IMR-90 (cell line): ENCODE measurements around the gene MTHFSD. TPM values are rescaled to one million over a fixed set of nuclear protein-coding genes. Genes with fewer than 3 reads are reported as not detected.

Source experiments
- ATAC-seq: fragments of 200-7000 bp; cut with Tn5 transposase; 2 replicates; pipeline ENCODE4 v1.9.1; 2020; ENCODE audit warnings: low read depth, mild to moderate bottlenecking, moderate library complexity
- BruUV-seq: library from RNA; stranded (reverse); fragments of 400-500 nt; replicated peaks from 2 replicates; lab custom pipeline; 2021; lab: Mats Ljungman, UMichigan
- CTCF ChIA-PET: fragments of 300-600 bp; formaldehyde crosslinking; extraction: SDS; loops from one replicate; lab custom pipeline; 2021; ENCODE audit warnings: antibody characterized with exemption; lab: Yijun Ruan, JAX
- POLR2A ChIA-PET: fragments of 300-600 bp; sonication (Branson Sonifier 250); formaldehyde crosslinking; loops from one replicate; lab custom pipeline; 2022; ENCODE audit warnings: antibody characterized with exemption; ENCODE audit not compliant: unreplicated experiment; lab: Charles Lee
- DNase-seq: peaks from one replicate; pipeline ENCODE4 v3.0.0; 2013
- H2AFZ ChIP-seq: replicated peaks from 2 replicates; pipeline ENCODE3; 2013; ENCODE audit warnings: low read length, mild to moderate bottlenecking; ENCODE audit not compliant: poor library complexity
- H2AK5ac ChIP-seq: 2 replicates; pipeline ENCODE4 v1.6.1; 2013; ENCODE audit warnings: low read depth, low read length, inconsistent platforms
- H2AK9ac ChIP-seq: replicated peaks from 2 replicates; pipeline ENCODE3; 2013; ENCODE audit warnings: mild to moderate bottlenecking, low read depth, low read length, moderate library complexity; ENCODE audit not compliant: poor library complexity
- H2BK120ac ChIP-seq: 2 replicates; pipeline ENCODE4 v1.6.1; 2013; ENCODE audit warnings: low read depth, low read length, inconsistent platforms
- H2BK15ac ChIP-seq: 3 replicates; pipeline ENCODE4 v1.6.1; 2013; ENCODE audit warnings: low read depth, low read length, inconsistent platforms
- H2BK20ac ChIP-seq: 2 replicates; pipeline ENCODE4 v1.6.1; 2013; ENCODE audit warnings: low read depth, mild to moderate bottlenecking, inconsistent platforms, low read length, moderate library complexity
- H2BK5ac ChIP-seq: 2 replicates; pipeline ENCODE4 v1.6.1; 2013; ENCODE audit warnings: mild to moderate bottlenecking, low read depth, low read length, inconsistent platforms; ENCODE audit not compliant: poor library complexity, severe bottlenecking
- H3K14ac ChIP-seq: replicated peaks from 2 replicates; pipeline ENCODE4 v1.6.1; 2013; ENCODE audit warnings: low read depth, low read length, inconsistent platforms
- H3K18ac ChIP-seq: 2 replicates; pipeline ENCODE4 v1.6.1; 2013; ENCODE audit warnings: low read depth, low read length, control low read depth
- H3K23ac ChIP-seq: 2 replicates; pipeline ENCODE4 v1.6.1; 2013; ENCODE audit warnings: low read depth, low read length, inconsistent platforms
- H3K27ac ChIP-seq: 2 replicates; pipeline ENCODE4 v1.5.1; 2013; ENCODE audit warnings: mild to moderate bottlenecking, control low read depth, low read length; ENCODE audit not compliant: insufficient read depth
- H3K27me3 ChIP-seq: 2 replicates; pipeline ENCODE4 v1.6.1; 2013; ENCODE audit warnings: low read length; ENCODE audit not compliant: control insufficient read depth, insufficient read depth
- H3K36me3 ChIP-seq: 2 replicates; pipeline ENCODE4 v1.6.1; 2013; ENCODE audit warnings: low read length, mixed read lengths; ENCODE audit not compliant: control insufficient read depth, insufficient read depth
- H3K4ac ChIP-seq: 2 replicates; pipeline ENCODE4 v1.6.1; 2013; ENCODE audit warnings: low read depth, low read length, inconsistent platforms
- H3K4me1 ChIP-seq: 2 replicates; pipeline ENCODE4 v1.6.1; 2013; ENCODE audit warnings: low read length, mixed read lengths; ENCODE audit not compliant: control insufficient read depth, insufficient read depth
- H3K4me2 ChIP-seq: 2 replicates; pipeline ENCODE4 v1.6.1; 2013; ENCODE audit warnings: low read depth, mild to moderate bottlenecking, control low read depth, low read length, moderate library complexity
- H3K4me3 ChIP-seq: 2 replicates; pipeline ENCODE4 v1.5.1; 2013; ENCODE audit warnings: low read depth, mild to moderate bottlenecking, control low read depth, low read length, moderate library complexity; ENCODE audit not compliant: insufficient read depth
- H3K56ac ChIP-seq: 2 replicates; pipeline ENCODE4 v1.6.1; 2013; ENCODE audit warnings: low read length, inconsistent platforms; ENCODE audit not compliant: insufficient read depth; ENCODE audit errors: extremely low read depth
- H3K79me1 ChIP-seq, 2 experiments: 2 replicates each; pipeline ENCODE4 v1.6.1; 2013; ENCODE audit warnings: low read length in 2 of 2, inconsistent platforms in 1 of 2, low read depth in 1 of 2
- H3K9ac ChIP-seq: 2 replicates; pipeline ENCODE4 v1.6.1; 2013; ENCODE audit warnings: low read depth, low read length, control low read depth
- H3K9me1 ChIP-seq: 2 replicates; pipeline ENCODE4 v1.6.1; 2013; ENCODE audit warnings: low read length, inconsistent platforms; ENCODE audit not compliant: insufficient read depth
- H3K9me3 ChIP-seq: 2 replicates; pipeline ENCODE4 v1.6.1; 2013; ENCODE audit warnings: low read length; ENCODE audit not compliant: control insufficient read depth, insufficient read depth
- H4K20me1 ChIP-seq: 2 replicates; pipeline ENCODE4 v1.6.1; 2013; ENCODE audit warnings: low read length, inconsistent platforms; ENCODE audit not compliant: insufficient read depth
- H4K5ac ChIP-seq: 2 replicates; pipeline ENCODE4 v1.6.1; 2013; ENCODE audit warnings: mild to moderate bottlenecking, low read depth, low read length, control low read depth
- H4K8ac ChIP-seq, 2 experiments: 2 replicates each; pipeline ENCODE4 v1.6.1; 2013; ENCODE audit warnings: low read depth in 2 of 2, low read length in 2 of 2, control low read depth in 1 of 2, inconsistent platforms in 1 of 2
- H4K91ac ChIP-seq: 2 replicates; pipeline ENCODE4 v1.6.1; 2013; ENCODE audit warnings: low read depth, low read length, inconsistent platforms; ENCODE audit not compliant: insufficient read depth
- CEBPB ChIP-seq: IDR thresholded peaks from 2 replicates; pipeline ENCODE4 v1.6.1; 2012; ENCODE audit warnings: low read depth, low read length, improper control_type of control experiment
- NFE2L2 ChIP-seq: fragments of 150-350 bp; IDR thresholded peaks from 2 replicates; pipeline ENCODE4 v1.6.1; 2016; ENCODE audit warnings: low read depth, mild to moderate bottlenecking, low read length
- RAD21 ChIP-seq: IDR thresholded peaks from 2 replicates; pipeline ENCODE4 v1.6.1; 2012; ENCODE audit warnings: low read length, improper control_type of control experiment
- SMC3 ChIP-seq: fragments of 150-350 bp; IDR thresholded peaks from 2 replicates; pipeline ENCODE4 v1.6.1; 2016; ENCODE audit warnings: low read depth, mild to moderate bottlenecking, antibody characterized with exemption, low read length, moderate library complexity
- WGBS, 2 experiments: methylation state at CpG; one replicate each; pipeline versions ENCODE4 v1.1.5 to v1.1.7; 2013; ENCODE audit warnings: missing lambda C conversion rate in 2 of 2; ENCODE audit not compliant: insufficient read length in 1 of 2; ENCODE audit errors: extremely low coverage in 2 of 2; 5-methylcytosine and 5-hydroxymethylcytosine counted together
- dilution Hi-C: fragments of 300-500 bp; cut with HindIII; formaldehyde crosslinking; loops from one replicate; pipeline ENCODE4 v1.14.3; 2018; ENCODE audit warnings: low sequenced_read_pairs; ENCODE audit not compliant: unreplicated experiment
- in situ Hi-C: fragments of 300-500 bp; cut with MboI; formaldehyde crosslinking; loops from 3 replicates; pipeline ENCODE4 v1.14.3; 2019; ENCODE audit warnings: low sequenced_read_pairs, inconsistent platforms, mixed read lengths
- intact Hi-C: fragments of 100-400 bp; cut with micrococcal nuclease; formaldehyde crosslinking; loops from 2 replicates; pipeline ENCODE4 v1.10.0; 2022
- polyA plus RNA-seq, 3 experiments: library from polyadenylated mRNA; depleted of rRNA; stranded (reverse); fragments of >200 nt; gene quantifications; 2 replicates each; pipeline ENCODE4 v1.2.3, GENCODE V29; 2012; ENCODE audit warnings: low replicate concordance in 1 of 3
- total RNA-seq: library from RNA; depleted of rRNA; stranded (reverse); fragments of >200 nt; gene quantifications from 2 replicates; pipeline ENCODE4 v1.2.3, GENCODE V29; 2012
- TF ChIP-seq, protein P1 (sequence below): fragments of 150-350 bp; IDR thresholded peaks from 2 replicates; pipeline ENCODE4 v1.6.1; 2016; ENCODE audit warnings: low read depth, mild to moderate bottlenecking, low read length, moderate library complexity, borderline replicate concordance

Gene MTHFSD
- total and polyA plus RNA-seq, 2 of the 4 experiments (the other 2 are of a cell fraction), result 8.2 to 16.8 TPM

DNA sequence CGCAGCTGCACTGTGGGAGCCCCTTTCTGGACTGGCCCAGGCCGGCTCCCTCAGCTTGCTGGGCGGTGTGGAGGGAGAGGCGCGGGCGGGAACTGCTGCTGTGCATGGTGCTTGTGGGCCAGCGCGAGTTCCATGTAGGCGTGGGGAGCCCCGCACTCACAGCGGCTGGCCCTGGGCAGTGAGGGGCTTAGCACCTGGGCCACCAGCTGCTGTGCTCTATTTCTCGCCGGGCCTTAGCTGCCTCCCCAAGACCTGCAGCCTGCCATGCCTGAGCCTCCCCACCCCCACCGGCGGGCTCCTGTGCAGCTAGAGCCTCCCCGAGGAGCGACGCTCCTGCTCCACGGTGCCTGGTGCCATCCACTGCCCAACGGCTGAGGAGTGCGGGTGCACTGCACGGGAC lies 1.7 kb downstream of the MTHFSD start:
- H3K27me3 ChIP-seq, result no peaks in the 10 kb centered on the region
- no peak overlapping the region for H2AFZ ChIP-seq
- no TSS peak for BruUV-seq
- no peak overlapping the region for H2AK9ac ChIP-seq
- H2BK15ac ChIP-seq, result no peak overlapping the region
- H3K4me2 ChIP-seq, result no peak overlapping the region
- no peak overlapping the region for H3K9ac ChIP-seq
- H3K4me1 ChIP-seq, result peaks cover 7% of the 10 kb centered on the region; the same call in 1 of the 2 replicates
- no peak overlapping the region for H3K27ac ChIP-seq
- ChIA-PET POLR2A (no interaction called here), CTCF (no interaction called here)
- H3K9me3 ChIP-seq, result no peaks in the 10 kb centered on the region
- ATAC-seq (no peak), DNase-seq (no peak)
- H3K56ac ChIP-seq, result no peak overlapping the region
- no peak overlapping the region for H3K23ac ChIP-seq
- no peak overlapping the region for H2BK5ac ChIP-seq
- no peak overlapping the region for H3K4me3 ChIP-seq
- dilution Hi-C loops (no loop called here), in situ Hi-C loops (no loop called here), intact Hi-C loops (no loop called here)
- H4K20me1 ChIP-seq, result no peaks in the 10 kb centered on the region
- H2BK20ac ChIP-seq, result no peak overlapping the region
- 100% methylated on average over 6 of the region's 22 CpGs; no CpG with 5 or more reads in 1 of the 2 experiments for WGBS, 2 experiments
- H3K14ac ChIP-seq, result no peak overlapping the region
- no peak overlapping the region for H4K5ac ChIP-seq
- TF ChIP-seq CEBPB (no peak), NFE2L2 (no peak), RAD21 (no peak), SMC3 (no peak)
- TF ChIP-seq, protein P1, sequence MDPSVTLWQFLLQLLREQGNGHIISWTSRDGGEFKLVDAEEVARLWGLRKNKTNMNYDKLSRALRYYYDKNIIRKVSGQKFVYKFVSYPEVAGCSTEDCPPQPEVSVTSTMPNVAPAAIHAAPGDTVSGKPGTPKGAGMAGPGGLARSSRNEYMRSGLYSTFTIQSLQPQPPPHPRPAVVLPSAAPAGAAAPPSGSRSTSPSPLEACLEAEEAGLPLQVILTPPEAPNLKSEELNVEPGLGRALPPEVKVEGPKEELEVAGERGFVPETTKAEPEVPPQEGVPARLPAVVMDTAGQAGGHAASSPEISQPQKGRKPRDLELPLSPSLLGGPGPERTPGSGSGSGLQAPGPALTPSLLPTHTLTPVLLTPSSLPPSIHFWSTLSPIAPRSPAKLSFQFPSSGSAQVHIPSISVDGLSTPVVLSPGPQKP, result no peak
- no peak overlapping the region for H4K8ac ChIP-seq
- H3K9me1 ChIP-seq, result peaks cover 7% of the 10 kb centered on the region
- H3K4ac ChIP-seq, result no peak overlapping the region
- peaks cover 19% of the 10 kb centered on the region for H3K36me3 ChIP-seq
- no peak overlapping the region for H2BK120ac ChIP-seq
- H2AK5ac ChIP-seq, result no peak overlapping the region
- no peak overlapping the region for H3K18ac ChIP-seq
- peaks cover 18 to 43% of the 10 kb centered on the region in 2 experiments for H3K79me1 ChIP-seq
- no peak overlapping the region for H4K91ac ChIP-seq
